Neuron (in vitro differentiated cells): ENCODE results near the gene LCN1.
"Not testable (repeated sequence)": the region's sequence is repeated elsewhere in the genome, so short reads cannot be mapped to it uniquely, and the experiment has no call there.

Experiments used
- H2AFZ ChIP-seq: one replicate; pipeline ENCODE4 v1.6.1; 2013; ENCODE audit warnings: low read depth, mild to moderate bottlenecking, inconsistent platforms, low read length, moderate library complexity
- H3K27me3 ChIP-seq: one replicate; pipeline ENCODE4 v1.6.1; 2013; ENCODE audit warnings: low read length; ENCODE audit not compliant: insufficient read depth
- H3K36me3 ChIP-seq: one replicate; pipeline ENCODE4 v1.6.1; 2013; ENCODE audit warnings: low read length; ENCODE audit not compliant: insufficient read depth
- H3K4me1 ChIP-seq: one replicate; pipeline ENCODE4 v1.6.1; 2013; ENCODE audit warnings: low read length; ENCODE audit not compliant: insufficient read depth
- H3K4me3 ChIP-seq: 2 replicates; pipeline ENCODE4 v1.5.1; 2013; ENCODE audit warnings: mild to moderate bottlenecking, low read length, moderate library complexity
- H3K9me3 ChIP-seq: one replicate; pipeline ENCODE4 v1.6.1; 2013; ENCODE audit warnings: low read length

LCN1 gene

DNA sequence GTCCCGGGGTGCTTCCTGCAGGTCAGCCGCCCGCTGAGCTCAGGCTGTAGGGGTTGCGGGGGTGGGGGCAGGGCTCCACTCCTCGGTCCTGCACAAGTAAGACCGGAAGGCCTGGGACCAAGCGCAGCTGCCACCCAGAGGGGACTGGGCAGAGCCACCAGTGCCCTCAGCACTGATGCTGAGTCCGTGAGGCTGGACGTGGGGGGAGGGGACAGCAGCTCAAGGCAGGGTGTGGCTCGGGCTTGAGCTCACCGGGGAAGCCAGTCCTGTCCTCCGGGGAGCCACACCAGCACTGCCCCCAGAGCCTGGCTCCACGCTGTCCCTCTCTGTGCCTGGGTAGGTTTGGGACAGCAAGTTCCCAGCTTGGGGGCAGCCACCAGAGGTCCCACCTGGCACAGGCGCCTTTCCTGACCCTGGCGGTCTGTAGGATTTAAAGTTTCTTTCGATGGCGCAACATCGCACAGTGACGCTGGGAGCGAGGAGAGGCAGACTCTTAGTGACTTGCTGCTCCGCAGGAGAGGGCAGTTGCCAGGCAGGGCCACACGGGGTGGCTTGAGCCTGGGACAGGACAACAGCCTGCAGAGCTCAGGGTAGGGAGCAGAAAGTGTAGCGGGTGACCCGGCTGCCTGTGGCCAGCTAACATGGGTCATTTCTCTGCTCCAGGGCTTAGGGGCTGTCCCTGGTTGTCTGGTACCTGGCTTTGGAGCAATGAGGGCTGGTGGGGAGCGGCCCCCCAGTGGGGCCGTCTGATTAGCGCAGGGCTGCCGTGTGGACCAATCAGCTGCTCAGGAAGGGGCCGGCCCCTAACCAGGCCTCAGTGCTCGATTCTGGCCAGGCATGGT lies 5.7 kb downstream of the LCN1 start:
- Histone ChIP-seq H3K27me3 (no peaks in the 10 kb centered on the region), H3K4me3 (no peak overlapping the region), H3K36me3 (no peaks in the 10 kb centered on the region), H2AFZ (no peak overlapping the region), H3K9me3 (no peaks in the 10 kb centered on the region), H3K4me1 (no peaks in the 10 kb centered on the region)

DNA sequence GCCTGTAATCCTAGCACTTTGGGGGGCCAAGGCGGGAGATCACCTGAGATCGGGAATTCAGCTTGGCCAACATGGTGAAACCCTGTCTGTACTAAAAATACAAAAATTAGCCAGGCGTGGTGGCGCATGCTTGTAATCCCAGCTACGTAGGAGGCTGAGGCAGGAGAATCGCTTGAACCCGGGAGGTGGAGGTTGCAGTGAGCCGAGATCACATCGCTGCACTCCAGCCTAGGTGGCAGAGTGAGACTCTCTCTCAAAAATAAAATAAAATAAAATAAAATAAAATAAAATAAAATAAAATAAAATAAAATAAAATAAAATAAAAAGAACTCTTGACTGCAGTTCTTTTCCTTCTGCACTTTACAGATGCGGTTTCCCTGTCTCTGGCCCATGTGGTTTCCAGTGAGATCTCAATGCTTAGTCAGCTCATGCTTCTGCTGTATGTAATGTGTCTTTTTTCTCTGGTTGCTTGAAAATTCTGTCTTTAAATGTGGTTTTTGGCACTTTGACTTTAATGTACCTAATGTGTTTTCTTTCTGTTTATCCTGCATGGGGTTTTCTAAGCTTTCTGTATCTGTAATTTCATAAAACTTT lies 7.7 kb downstream of the LCN1 start:
- not testable (repeated sequence) for H3K27me3 ChIP-seq, H3K4me3 ChIP-seq, H2AFZ ChIP-seq, H3K36me3 ChIP-seq, H3K4me1 ChIP-seq, H3K9me3 ChIP-seq

DNA sequence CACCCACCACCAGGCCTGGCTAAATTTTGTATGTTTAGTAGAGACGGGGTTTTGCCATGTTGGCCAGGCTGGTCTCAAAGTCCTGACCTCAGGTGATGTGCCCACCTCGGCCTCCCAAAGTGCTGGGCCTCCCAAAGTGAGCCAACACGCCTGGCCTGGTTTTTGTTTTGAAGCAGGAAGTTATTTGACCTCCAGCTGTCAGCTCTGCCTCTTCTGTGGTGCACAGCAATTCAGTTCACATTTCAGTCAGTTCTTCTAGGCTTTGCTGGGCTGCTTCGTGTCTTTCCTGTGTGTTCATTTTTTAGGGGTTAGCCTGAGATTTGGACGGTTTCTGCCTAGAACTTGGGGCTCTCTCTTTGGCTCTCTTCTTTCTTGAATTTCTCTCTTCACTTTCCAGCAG lies 8.9 kb downstream of the LCN1 start:
- no peak overlapping the region for H2AFZ ChIP-seq
- no peaks in the 10 kb centered on the region for H3K9me3 ChIP-seq
- no peak overlapping the region for H3K4me3 ChIP-seq
- H3K27me3 ChIP-seq: peaks cover 14% of the 10 kb centered on the region
- no peaks in the 10 kb centered on the region for H3K36me3 ChIP-seq
- no peaks in the 10 kb centered on the region for H3K4me1 ChIP-seq

DNA sequence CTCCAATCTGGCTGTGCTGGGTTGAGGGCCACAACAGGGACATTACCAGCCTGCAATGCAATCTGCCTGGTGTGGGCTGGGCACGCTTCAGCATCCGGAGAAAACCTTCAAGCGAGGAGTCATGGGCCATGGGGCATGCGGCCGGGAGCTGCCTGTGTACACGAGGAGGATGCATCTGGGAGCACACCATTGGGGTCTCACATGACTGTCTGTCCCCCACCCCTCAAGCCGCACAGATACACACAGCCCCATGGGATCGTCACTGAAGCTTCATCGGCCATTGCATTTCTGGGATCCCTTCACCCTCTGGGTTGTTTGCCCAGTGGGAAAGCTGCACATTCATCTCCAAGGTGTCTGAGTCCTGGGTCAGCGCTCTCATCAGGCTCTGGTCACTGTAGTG lies 9.9 kb downstream of the LCN1 start:
- Histone ChIP-seq H3K36me3 (no peaks in the 10 kb centered on the region), H3K4me1 (no peaks in the 10 kb centered on the region), H3K9me3 (no peaks in the 10 kb centered on the region), H3K27me3 (peaks cover 14% of the 10 kb centered on the region), H2AFZ (no peak overlapping the region), H3K4me3 (no peak overlapping the region)

DNA sequence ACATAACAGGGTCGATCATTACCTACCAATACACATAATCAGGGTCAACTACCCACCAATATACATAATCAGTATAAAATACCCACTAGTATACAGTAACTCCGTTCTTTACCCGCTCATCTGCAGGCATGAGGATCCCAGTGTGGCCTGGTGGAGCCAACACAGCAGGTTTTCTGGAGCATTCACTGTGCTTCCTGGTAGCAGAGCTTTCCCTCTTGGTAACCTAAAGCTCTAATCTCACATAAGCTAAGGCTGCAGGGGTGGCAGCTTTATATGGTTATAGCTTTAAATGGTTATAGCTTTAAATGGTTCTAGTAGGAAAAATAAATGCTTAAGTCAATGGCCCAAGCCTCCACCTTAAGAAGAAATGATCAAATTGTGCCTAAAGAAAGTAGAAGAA lies 11.9 kb downstream of the LCN1 start:
- H2AFZ ChIP-seq: no peak overlapping the region
- H3K36me3 ChIP-seq: no peaks in the 10 kb centered on the region
- H3K27me3 ChIP-seq: peaks cover 14% of the 10 kb centered on the region
- no peaks in the 10 kb centered on the region for H3K4me1 ChIP-seq
- H3K4me3 ChIP-seq: no peak overlapping the region
- no peaks in the 10 kb centered on the region for H3K9me3 ChIP-seq

DNA sequence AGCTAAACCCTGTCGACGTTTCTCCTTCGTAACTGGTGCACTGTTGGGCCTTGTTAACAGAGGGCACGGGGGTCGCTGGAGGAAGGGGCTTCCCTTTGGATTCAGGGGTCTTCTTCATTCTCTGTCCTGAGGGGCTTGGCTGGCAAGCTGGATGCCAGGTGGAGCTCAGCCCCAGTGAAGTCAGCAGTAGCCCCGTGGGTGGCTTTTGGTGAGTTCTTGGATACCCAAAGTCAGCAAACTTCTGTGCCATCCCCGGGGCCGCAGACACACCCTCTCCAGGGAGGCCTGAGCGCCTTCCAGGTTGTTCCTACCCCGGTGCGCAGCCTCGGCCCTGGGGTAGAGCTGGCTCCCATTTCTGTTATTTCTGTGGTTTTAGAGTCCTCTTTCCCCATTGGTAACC lies 12.4 kb downstream of the LCN1 start:
- Histone ChIP-seq H3K4me1 (no peaks in the 10 kb centered on the region), H3K4me3 (no peak overlapping the region), H3K27me3 (peaks cover 14% of the 10 kb centered on the region), H3K36me3 (no peaks in the 10 kb centered on the region), H3K9me3 (no peaks in the 10 kb centered on the region), H2AFZ (no peak overlapping the region)

DNA sequence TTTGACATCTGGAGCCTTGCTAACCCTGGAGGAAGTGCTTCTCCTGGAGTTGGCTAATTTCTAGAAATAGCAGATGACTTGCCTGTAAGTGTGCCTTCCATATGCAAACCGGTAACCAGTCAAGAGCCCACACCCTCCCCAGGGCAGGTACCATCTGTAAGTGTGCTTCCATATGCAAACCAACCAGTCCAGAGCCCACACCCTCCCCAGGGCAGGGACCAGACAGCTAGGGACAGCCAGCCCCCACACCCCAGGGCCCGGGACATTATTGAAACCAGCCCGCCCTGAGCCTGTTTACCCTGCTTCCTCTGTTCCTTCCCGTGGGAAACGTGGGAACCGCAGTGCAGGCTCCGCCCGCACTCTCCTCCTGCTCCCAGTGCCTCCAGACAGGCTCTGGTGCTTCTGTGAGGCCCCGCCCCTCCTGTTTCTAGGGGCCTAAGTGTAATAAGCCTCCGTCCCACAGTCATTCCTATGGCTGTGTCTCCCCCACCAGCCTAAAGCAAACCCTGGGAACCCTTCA lies 13.0 kb downstream of the LCN1 start:
- peaks cover 14% of the 10 kb centered on the region for H3K27me3 ChIP-seq
- not testable (repeated sequence) for H3K4me1 ChIP-seq, H3K9me3 ChIP-seq, H3K36me3 ChIP-seq, H2AFZ ChIP-seq, H3K4me3 ChIP-seq

DNA sequence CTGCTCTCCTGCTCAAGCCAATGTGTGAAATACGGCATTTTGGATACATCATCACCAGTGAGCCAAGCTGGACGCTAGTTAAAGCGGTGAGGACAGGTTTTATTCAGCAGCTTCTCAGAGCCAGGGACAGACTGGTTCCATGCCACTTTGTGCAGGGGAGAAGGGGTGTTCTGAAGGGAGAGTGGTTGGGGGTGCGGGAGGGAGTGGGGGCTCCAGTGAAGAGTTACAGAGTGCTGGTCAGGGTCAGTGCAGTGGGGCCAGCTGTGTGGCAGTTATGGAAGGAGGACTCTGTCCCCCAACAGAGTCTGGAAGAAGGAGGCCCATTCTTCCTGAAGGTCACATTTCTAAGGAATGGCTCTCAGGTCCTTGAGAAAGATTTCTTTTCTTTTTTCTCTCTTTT lies 13.6 kb downstream of the LCN1 start:
- H3K27me3 ChIP-seq: peaks cover 14% of the 10 kb centered on the region
- H3K36me3 ChIP-seq, H3K4me3 ChIP-seq: not testable (repeated sequence)

DNA sequence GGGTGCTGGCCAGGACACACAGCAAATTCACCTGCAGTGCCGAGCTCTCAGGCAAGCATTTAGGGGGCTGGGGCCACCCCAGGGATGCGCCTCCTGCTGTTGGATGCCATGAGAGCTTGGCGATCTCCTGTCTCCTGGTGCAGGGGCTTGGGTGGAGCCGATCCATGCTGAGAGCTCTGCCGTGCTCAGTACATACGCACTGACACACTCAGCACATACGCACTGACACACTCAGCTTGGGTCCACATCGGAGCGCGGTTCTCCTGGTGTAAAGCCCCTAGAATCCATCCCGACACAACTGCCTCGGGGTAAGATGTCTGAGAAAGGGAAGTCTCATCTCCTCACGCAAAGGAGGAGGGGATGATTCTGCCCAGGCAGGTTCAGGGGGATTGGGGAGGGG lies 14.4 kb downstream of the LCN1 start:
- not testable (repeated sequence) for H2AFZ ChIP-seq, H3K4me3 ChIP-seq, H3K9me3 ChIP-seq, H3K4me1 ChIP-seq, H3K36me3 ChIP-seq
- H3K27me3 ChIP-seq: peaks cover 14% of the 10 kb centered on the region

More for the DNA sequence above, 13.6 kb downstream of the LCN1 start:
- H3K4me1 ChIP-seq, H2AFZ ChIP-seq, H3K9me3 ChIP-seq: not testable (repeated sequence)

DNA sequence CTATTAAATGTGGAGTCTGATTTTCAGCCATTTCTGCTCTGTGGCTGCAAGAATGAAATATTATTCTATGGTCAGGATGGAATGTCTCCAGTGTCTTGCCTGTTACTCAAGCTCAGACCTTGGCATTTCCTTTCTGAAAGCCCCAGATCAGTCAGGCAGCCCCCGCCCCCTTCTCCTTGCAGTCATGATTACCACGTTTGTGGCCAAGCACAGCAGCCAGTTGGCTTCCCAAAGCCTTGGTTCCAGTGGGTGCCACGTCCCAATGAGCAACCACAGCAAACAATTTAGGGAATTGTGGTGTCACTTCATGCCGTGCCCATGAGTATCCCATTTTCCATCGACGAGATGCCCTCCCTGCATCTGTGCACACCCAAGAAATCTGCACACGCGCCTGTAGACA lies 15.0 kb downstream of the LCN1 start:
- Histone ChIP-seq H2AFZ (no peak overlapping the region), H3K9me3 (no peaks in the 10 kb centered on the region), H3K4me1 (no peaks in the 10 kb centered on the region), H3K36me3 (no peaks in the 10 kb centered on the region), H3K27me3 (peaks cover 14% of the 10 kb centered on the region), H3K4me3 (no peak overlapping the region)

DNA sequence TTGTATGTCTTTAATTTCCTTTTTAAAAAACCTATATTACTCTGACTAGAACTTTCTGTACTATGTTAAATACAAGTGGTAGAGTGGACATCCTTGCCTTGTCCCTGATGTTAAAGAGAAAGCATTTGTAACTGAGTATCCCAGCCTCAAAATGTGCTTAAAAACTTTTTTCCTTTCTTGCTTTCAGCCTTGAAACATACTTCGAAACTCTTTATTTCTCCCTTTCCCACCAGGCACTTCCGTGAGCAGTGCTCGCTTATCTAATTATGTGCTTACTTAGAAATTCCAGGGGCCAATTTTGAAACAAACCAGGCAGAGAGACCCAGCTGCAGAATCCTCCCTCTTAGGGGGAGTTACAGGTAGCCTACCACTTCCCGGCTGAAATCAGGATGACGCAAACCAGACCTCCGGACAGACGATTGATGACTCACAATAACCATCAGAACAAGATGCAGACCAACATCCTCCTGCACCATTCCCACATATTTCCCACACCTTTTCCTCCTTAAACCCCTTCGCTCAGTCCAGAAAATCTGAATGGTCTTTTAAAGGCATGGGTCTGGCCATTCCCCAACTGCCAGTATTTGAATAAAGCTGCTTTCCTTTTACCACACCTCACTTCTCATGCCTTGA lies 22.1 kb downstream of the LCN1 start:
- not testable (repeated sequence) for H3K4me1 ChIP-seq, H3K36me3 ChIP-seq, H3K4me3 ChIP-seq, H3K9me3 ChIP-seq, H2AFZ ChIP-seq
- peaks cover 13% of the 10 kb centered on the region for H3K27me3 ChIP-seq

DNA sequence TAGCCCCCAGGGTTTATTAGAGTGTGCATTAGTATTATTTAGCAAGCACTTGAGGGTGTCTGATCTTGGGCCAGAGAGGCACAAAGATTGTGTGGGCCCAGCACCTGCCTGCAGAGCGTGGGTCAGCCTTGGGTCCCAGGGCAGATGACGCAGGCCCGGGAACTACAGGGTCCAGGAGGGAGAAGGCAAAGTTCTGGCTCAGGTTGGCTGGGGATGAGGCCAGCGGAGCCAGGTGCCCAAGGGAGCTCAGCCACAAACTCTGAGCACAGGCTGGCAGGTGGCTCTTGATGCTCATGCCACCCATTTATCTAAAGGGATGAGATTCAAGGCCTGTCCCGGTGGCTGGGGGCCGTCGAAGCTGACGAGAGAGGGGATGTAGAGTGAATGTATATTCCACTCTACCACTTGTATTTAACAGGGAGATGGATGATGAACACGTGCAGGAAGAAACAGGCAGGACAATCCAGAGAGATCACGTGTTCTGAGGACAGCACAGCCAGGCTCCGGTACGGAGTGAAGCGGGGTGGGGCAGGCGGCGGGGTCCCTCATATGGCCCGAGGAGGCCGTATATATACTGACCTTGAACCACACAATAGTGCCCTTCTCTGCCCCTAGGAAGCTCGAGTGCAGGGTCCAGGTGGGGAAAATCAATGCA lies 23.9 kb downstream of the LCN1 start:
- Histone ChIP-seq H3K36me3 (no peaks in the 10 kb centered on the region), H3K27me3 (peaks cover 15% of the 10 kb centered on the region), H3K9me3 (no peaks in the 10 kb centered on the region), H2AFZ (no peak overlapping the region), H3K4me3 (no peak overlapping the region), H3K4me1 (no peaks in the 10 kb centered on the region)

DNA sequence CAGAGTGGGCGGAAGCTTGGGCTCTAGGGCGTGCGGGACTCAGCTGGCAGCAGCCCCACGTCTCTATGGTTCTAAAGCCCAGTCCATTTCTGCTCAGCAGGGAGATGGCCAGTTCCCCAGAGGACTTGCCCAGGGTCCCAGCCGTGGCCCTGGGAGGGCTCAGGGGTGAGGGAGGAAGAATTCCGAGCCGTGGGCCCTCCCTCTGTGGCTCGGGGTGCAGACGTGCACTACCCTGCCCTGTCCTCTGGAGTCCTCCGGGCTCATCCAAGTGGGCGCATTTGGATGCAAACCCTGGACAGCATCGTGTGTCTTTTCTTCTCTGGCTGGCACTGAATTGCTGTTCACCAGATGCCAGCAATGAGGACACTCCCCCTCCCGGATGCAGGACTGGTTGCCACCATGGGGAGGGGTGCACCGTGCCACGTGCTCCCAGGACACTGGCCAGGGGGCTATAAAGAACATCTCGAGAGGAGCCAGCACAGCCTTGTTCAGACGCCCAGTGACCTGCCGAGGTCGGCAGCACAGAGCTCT lies 24.5 kb downstream of the LCN1 start, which contains the start of gene OBP2A:
OBP2A (plus strand) TSS at position 481 of the 531 bp plus-strand sequence. CDS start 55 bp downstream, outside the sequence.
- not testable (repeated sequence) for H2AFZ ChIP-seq, H3K4me3 ChIP-seq, H3K4me1 ChIP-seq, H3K9me3 ChIP-seq, H3K36me3 ChIP-seq
- peaks cover 19% of the 10 kb centered on the region for H3K27me3 ChIP-seq
